Left renal pelvis (tissue), 4 donors: ENCODE results near the gene CAPN2. TPM values are rescaled to one million over a fixed set of nuclear protein-coding genes. Genes with fewer than 3 reads are reported as not detected.

Experiments used
- DNase-seq, 4 donors: peaks; one replicate each; pipeline ENCODE4 v3.0.0-alpha.2; 2013; ENCODE audit warnings: low read depth in 4 of 4, low spot score in 3 of 4
- polyA plus RNA-seq, 4 donors: library from polyadenylated mRNA; unstranded; fragments of 120-200 nt; gene quantifications; one replicate each; pipeline ENCODE4 v1.2.1, GENCODE V29; 2013; ENCODE audit not compliant: insufficient read length in 4 of 4

Gene CAPN2
- polyA plus RNA-seq, 4 donors, result 122 to 206 (median 189) TPM

DNA sequence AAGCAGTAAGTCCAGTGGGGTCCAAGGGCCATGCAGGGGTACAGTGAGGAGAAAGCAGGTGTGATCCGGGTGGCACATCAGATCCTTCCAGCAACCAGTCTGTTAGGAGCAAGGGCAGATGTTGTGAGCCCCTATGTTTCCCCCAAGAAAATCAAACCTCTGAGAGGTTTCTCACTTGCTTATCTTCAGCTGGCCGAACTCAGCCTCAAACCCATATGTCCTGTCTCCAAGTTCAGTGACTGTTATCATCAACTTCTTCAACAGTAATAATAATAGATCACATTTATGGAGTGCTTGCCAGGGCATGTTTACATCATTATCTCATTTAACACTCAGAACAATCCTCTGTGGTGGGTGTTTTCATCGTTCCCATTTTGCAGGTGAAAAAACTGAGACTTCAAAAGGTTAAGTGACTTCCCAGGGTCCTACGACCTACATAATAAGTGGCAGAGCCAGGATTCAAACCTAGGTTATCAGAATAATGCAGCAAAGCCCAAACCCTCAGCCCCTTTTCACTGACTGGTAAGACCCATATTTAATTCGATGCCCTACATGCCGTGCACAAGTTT lies 3.3 kb downstream of the CAPN2 start:
- DNase-seq, result no peak

DNA sequence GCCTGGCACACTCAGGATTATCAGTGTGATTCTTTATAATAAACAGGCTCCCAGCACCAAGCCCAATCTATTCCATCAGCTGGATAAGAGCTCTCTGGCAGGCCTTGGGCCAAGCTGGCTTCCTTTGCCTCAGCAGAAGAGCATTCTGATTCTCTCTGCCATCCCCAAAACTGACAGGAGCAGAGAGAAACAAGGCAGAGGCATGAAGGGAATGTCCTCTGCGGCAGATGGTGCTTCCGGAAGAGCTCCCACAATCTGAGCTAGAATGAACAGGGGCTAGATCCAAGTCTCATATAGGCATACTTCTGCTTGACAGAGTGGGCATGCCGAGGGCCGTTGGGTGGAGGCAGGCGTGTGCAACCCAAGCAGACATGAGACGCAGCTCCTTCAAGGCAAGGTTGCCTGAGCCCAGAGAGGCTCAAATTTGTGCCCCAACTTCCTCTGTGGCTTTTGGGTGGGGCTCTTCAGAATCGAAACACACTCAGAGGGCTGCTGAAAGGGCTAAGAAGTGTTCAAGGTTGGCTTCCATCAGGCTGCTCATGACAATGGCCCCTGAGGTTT lies 4.0 kb downstream of the CAPN2 start:
- DNase-seq, result no peak

DNA sequence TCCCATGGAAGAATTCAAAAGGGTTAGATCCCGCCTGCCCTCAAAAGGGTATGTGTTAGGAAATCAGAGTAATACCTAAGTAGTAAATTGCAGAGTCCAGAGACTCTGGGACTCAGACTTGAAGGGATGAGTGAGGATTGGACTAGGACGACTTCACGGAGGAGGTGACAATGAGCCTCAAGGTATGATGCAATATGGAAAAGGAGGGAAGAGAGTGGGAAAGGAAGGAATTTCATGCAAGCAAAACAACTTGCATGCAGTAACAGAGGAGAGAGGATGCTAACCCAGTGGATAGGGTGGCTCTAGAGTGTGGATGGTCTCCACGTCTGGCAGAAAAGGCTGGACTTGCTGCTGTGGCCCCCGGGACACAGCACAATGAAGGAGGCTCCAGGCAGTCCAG lies 4.8 kb downstream of the CAPN2 start:
- DNase-seq, result no peak

DNA sequence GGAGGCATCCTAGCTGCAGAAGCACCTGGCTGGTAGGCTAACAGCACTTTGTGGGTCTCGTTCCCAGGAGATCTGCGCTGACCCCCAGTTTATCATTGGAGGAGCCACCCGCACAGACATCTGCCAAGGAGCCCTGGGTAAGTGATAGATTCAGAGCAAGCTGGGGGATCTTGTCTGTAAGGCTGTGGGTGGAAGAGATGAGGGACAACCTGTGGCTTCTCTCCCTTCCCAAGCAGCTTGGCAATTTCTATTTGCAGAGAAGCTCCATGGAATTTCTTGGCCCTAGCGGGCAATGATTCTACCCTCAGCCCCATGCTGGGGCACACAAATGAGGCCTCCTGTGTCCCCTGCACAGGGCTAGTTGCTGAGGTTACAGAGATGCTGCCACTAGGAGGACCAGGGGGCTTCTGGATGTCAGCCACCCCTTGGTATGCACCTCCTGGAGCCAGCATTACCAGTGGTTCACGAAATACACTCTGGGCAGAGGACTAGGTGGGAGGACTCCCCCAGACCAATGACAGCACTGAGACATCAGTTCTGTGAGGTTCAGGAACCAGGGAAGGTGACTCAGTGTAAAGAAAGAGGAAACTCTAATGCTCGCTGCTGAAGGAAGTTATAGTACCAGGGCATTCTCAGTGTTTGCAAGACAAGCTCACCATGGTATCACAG lies 5.5 kb downstream of the CAPN2 start:
- no peak for DNase-seq

DNA sequence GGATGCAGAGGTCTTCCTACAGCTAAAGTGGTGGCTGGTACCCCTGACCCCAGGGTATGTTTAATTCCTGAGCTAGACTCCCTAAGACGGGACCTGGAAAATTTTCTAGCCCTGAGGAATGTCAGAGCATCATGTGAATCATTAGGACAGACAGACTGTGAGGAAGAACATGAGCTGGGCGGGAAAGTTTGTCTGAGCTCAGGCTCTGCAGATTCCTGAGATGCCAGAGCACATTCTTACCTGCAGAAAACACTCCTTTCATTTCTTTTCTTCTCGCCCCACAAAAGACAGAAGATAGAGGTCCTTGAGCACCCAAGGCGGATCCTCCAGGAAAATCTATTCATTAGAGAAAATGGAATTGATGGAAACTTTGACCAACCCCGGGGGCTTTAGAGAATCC lies 6.5 kb downstream of the CAPN2 start:
- DNase-seq, result no peak

- DNase-seq, result no peak
These were observed 8.7 kb downstream of the CAPN2 start for GRCh38 chr1:223720971-223721591.

- DNase-seq, result no peak
These were observed 9.6 kb downstream of the CAPN2 start for GRCh38 chr1:223721658-223722607.

GRCh38 chr1:223723351-223723904 lies 11.1 kb downstream of the CAPN2 start:
- no peak for DNase-seq

DNA sequence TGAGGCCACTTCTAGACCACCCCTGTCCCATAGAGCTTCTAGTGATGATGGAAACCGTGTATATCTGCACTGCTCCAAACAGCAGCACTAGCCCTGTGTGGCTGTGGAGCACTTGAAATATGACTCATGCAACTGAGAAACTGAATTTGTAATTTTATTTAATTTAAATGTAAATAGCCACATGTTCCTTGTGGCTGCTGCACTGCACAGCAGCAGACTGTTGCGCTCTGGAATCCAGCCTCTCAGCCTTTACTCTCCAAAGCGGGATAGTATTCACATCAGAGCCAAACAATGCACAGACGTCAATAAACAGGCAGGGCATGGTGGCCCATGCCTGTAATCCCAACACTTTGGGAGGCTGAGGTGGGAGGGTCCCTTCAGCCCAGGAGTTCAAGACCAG lies 12.0 kb downstream of the CAPN2 start:
- DNase-seq, result no peak

DNA sequence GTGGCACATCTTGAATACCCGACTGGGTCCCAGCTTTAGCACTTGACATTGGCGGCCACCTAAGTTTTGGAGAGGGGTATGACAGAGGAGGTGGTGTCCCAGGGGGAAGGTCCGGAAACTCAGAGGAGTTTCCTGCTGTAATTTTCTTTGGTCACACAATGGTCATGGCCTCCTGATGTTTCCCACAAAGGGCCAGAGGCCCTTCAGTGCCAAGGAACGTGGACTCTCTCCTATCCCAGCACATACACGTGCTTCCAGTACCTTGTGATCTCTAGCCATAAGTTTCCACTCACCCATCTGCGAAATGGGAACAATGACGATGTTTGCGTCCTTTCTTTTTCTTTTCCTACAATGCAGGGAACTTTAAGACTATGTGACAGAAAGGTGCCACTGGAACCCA lies 13.2 kb downstream of the CAPN2 start:
- no peak for DNase-seq

GRCh38 chr1:223726380-223727001 lies 14.2 kb downstream of the CAPN2 start:
- no peak for DNase-seq

GRCh38 chr1:223727541-223727940 lies 15.2 kb downstream of the CAPN2 start:
- DNase-seq, result no peak

- DNase-seq, result no peak
These were observed 17.6 kb downstream of the CAPN2 start for GRCh38 chr1:223729906-223730305.

- DNase-seq, result no peak
These were observed 18.3 kb downstream of the CAPN2 start for GRCh38 chr1:223730479-223731132.

- no peak for DNase-seq
These were observed 18.9 kb downstream of the CAPN2 start for GRCh38 chr1:223731133-223731770.

DNA sequence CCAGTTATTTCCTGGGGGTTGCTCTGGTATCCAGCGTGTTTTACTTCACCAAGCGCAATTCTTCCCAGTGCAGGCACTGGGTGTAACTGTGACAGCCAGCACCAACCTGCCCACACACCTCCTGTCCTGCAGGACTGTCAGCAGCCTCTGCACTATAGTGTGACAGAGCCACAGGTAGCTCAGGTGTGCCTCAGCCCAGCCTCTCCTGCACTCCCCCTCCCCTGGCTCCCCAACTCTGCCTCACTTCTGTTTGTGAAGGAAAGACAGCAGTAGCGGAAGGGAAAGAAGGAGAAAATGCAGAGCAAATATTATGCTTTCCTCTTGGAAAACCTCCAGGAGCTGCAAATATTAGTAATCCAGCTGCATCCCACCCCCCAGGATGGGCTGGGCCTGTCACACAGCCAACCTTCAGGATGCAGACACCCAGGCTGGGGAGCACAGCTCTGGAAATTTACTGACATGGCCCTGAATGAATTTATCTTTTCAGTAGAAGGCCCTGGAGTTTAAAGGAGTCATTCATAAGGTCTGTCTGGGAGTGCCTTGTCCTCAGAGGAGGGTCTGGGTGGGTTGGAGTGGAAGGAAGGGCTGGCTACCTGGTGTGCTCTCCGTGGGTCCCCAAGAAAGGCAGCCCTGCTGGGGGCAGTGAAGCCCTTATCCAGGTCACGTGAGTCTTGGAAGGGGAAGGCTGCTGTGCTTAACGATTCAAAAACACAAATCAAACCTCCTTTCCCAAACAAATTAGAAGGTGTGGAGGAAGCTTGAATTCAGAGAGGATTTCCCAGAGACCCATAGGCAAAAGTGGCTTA lies 20.9 kb downstream of the CAPN2 start:
- no peak for DNase-seq

DNA sequence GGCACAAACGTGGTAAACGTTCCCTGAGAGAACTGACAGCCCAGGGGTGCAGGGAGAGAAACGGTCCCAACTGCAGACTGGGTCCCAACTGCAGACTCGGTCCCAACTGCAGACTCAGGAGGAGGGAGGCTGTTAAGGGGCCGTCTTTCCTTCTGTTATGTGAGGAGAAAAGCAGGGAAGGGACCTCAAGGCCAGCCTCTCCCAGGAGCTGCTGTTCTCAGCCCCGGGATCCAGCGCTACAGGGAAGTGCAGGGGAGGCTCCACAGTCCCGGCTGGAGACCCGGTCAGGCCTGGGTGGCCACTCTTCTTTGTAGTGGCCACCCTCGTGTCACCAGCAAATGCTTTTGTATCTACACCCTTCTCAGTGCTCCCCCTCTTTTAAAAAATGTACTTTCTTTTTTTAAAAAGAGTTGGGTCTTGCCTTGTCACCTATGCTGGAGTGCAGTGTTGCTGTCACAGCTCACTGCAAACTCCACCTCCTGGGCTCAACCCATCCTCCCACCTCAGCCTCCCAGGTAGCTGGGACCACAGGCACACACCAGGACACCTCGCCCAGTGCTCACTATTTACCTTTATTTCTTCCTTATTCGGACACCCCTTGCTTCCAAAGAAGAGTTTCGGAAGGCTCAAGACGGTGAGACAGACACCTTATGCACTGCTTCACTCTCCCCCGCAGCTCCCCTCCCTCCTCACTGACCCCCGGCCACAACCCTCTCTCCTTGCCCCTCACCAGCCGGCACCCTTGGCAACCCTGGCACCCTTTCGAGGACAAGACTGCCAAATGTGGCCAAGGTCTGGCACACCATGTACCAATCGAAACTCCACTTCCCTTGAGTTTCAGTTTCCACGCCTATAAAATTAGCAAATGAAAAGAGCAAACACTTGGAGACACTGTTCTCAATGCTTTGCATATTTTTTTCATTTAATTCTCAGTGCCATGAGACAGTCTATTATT lies 21.8 kb downstream of the CAPN2 start:
- no peak for DNase-seq
